CD4-positive, alpha-beta T cell treated with Interleukin-21 for 1 hour (primary cell): ENCODE results near the gene ARHGEF28.

Experiments
- DNase-seq: peaks from one replicate; pipeline ENCODE4 v3.0.0-alpha.2; 2020

Gene ARHGEF28

DNA sequence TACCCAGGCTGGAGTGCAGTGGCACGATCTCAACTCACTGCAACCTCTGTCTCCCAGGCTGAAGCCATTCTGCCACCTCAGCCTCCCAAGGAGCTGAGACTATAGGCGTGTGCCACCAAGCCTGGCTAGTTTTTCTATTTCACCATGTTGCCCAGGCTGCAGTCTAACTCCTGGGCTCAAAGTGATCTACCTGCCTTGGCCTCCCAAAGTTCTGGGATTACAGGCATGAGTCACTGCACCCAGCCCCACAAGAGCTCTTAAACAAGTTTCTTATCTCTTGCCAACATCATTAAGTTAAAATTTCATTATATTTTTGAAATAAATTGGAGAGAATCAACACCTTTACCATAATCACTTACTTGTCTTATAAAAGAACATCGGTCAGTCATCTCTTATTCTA, 280.3 kb downstream of the ARHGEF28 start:
- no peak for DNase-seq

DNA sequence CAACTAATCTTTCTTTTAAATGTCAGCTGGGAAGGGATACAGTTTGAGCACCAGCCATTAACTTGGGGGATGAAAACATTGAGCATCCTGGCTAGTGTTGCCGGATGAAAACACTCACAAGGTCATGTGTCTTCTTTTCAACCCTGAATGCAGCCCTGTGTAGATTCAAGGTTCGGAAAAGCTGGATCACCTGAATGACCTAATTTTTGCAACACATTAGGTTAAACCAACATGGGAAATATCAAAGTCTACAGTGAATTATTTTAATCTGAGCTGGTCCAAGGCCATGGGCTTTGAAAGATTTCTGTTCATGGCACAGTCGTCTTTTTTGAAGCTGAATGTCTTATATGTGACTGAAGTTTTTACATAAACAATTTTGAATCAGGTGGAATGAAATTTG, 281.2 kb downstream of the ARHGEF28 start:
- no peak for DNase-seq

- no peak for DNase-seq
Observed at GRCh38 chr5:73908395-73908794, 282.4 kb downstream of the ARHGEF28 start.

DNA sequence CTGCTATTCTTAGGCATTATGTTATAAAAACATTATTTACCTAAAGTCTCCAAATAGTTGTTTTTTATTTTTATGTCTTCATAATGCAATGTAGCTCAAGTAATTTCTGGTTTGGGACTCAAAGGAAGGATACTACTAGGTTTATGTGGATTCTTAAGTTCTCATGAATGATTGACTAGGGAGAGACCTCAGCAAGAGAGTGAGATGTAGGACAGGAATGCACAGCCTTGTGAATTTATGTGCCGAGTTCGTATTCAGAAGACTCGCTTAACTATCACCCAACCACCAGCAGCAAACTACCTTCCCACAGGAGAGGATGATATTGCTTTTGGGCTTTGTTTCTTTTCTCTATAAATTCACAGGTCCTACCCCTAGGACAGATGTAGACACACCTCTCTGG, 282.9 kb downstream of the ARHGEF28 start:
- no peak for DNase-seq

GRCh38 chr5:73909474-73909873, 283.5 kb downstream of the ARHGEF28 start:
- DNase-seq: no peak

DNA sequence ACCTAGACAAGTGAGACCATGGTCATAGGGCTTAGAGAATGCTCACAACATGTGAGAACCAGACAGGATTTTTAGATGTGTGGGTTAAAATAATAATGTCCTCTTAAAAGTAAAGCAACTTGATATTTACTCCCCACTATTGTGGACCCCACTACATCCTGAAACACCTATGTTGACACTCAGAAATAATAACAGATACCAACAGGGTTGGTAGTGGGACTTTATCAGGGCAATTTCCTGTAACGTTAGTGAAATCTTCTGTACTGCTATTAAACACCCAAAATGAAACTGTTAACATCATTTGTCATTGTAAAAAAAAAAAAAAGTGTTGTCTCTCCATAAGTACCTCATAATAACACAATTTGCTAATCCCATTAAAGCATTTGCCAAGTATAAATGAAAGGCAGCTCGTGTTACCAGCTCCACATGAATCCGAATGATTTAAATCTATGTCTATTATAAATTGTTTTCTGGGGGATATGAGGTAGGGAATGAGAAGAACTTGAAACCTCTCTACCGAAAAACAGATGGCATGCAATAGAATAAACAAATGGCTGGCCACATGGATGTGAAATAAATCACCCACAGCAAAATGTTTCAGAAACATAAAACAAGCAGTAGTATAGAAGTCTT, 285.9 kb downstream of the ARHGEF28 start:
- DNase-seq: no peak

- no peak for DNase-seq
Observed at GRCh38 chr5:73912821-73913271, 286.9 kb downstream of the ARHGEF28 start.

GRCh38 chr5:73913971-73914370, 288.0 kb downstream of the ARHGEF28 start:
- DNase-seq: no peak

- DNase-seq: no peak
Observed at GRCh38 chr5:73915345-73915744, 289.3 kb downstream of the ARHGEF28 start.

- no peak for DNase-seq
Observed at GRCh38 chr5:73917433-73917832, 291.4 kb downstream of the ARHGEF28 start.

GRCh38 chr5:73917891-73918290, 291.9 kb downstream of the ARHGEF28 start:
- no peak for DNase-seq

GRCh38 chr5:73918791-73919221, 292.8 kb downstream of the ARHGEF28 start:
- no peak for DNase-seq

GRCh38 chr5:73921741-73922140, 295.7 kb downstream of the ARHGEF28 start:
- no peak for DNase-seq

DNA sequence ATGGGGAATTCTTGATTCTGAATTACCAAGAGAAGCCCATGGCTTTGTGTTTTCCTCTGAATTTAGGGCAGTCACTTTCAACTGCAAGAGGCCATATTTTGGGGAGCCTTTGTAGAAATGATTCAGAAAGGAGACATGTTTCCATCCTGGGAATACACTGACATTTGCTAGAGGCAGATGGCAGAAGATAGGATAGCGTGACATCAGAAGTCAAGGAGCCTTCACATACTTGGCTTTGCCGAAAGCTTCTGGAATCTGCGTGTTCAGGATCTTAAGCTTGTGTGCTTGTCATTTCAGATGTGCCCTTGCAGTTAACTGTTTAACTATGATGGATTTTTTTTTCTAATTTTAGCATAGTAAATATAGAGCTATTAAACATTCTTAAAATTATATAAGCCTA, 296.2 kb downstream of the ARHGEF28 start:
- DNase-seq: no peak

DNA sequence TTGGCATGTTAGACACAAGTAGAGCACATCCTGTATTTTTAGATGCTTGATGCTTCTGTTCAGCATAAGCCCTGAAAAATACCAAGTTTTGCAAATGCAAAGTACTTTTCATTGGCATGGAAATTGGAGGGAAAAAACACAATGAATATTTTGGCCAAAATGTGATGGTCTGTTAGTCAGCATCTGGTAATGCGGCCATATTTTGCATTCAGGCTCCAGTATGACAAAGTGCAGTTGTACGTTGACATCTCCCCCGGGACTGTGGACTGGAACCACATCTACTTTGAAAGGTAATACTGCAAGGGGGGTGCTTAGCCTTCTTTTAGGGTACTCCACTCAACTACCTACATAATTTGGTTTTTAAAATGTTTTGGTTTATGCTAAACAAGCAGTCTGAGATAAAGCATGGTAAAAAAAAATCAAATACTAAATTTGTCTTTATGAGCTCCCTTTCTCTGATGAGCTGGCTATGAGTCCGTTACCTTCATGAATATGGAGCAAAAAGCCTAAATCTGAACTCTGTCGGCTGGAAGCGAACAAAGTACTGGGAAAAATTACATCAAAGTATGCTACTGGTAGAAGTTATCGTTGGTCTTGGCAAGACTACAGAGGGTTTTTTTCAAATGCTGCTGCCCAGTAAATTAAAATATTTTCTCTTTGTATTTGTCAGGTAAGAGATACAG, 297.0 kb downstream of the ARHGEF28 start:
- DNase-seq: no peak

- no peak for DNase-seq
Observed at GRCh38 chr5:73928476-73929070, 302.6 kb downstream of the ARHGEF28 start.

DNA sequence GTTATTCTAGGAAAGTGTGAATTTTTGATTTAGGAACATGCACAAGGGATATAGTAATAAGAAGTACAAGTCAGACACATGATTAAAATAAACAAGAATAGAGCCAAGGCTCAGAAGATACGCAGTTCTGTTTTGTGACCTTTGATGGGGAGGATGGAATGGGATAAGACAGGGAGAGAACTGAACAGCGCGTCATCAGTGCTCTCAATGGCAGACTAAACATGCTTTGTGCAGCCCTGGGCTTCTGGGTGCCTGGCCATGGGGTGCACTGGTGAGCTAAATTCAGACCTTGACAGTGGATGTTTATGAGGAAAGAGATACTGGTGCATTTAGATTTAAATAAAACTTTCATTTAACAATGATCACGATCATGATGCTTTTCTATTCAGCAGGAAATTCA, 309.7 kb downstream of the ARHGEF28 start:
- DNase-seq: no peak

- no peak for DNase-seq
Observed at GRCh38 chr5:73938280-73938937, 312.4 kb downstream of the ARHGEF28 start.

- no peak for DNase-seq
Observed at GRCh38 chr5:73938938-73939320, 312.9 kb downstream of the ARHGEF28 start.

DNA sequence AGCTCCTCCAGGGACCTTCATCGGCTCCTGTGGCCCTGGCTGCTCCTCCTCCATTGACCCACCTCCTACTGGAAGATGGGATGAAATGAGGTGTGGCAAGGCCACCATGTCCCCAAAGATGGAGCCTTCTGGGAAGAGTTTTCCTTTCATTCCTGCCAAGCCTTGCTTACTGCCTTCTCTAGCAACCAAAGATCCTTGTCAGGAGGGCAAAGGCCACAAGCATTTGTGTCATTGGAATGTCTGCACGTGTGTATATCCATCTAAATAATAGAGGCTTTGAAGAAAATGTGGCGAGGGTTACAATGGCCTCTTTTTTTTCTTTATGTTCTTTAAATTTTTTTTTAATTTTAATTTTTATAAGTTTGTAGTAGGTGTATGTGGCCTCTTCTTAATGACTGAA, 313.6 kb downstream of the ARHGEF28 start:
- no peak for DNase-seq

- no peak for DNase-seq
Observed at GRCh38 chr5:73940026-73940425, 314.0 kb downstream of the ARHGEF28 start.

DNA sequence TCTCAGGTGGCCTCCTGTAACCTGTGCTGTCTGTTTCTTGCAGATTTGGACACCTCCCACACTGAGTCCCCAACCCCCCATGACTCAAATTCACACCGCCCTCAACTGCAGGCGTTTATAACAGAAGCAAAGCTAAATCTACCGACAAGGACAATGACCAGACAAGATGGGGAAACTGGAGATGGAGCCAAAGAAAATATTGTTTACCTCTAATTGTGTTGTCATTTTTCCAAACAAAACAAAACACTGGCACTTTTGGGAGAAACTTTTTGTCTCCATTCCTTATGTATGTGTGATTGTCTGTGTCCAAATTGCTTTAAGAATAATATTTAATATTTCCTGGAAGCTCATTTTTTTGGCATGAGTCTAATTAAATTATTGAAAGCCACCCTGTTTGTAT, 314.8 kb downstream of the ARHGEF28 start:
- no peak for DNase-seq

- DNase-seq: no peak
Observed at GRCh38 chr5:73942783-73943182, 316.8 kb downstream of the ARHGEF28 start.

- no peak for DNase-seq
Observed at GRCh38 chr5:73943397-73943796, 317.4 kb downstream of the ARHGEF28 start.
